IPS-11a (cell line): ENCODE measurements around the gene KRT25.

ENCODE experiments used
- H3K4me3 ChIP-seq: one replicate; pipeline ENCODE4 v1.5.1; 2013; ENCODE audit warnings: low read depth, low read length, control low read depth

KRT25 gene

GRCh38 chr17:40755231-40755630, at the start of gene KRT25:
TSS of gene KRT25 (minus strand) at chr17:40755331. CDS start at chr17:40755271, 60 bp downstream.
- no peak within 1 kb of the TSS for H3K4me3 ChIP-seq

- H3K4me3 ChIP-seq, result no peak overlapping the region
Measured at GRCh38 chr17:40803617-40804082, 48.5 kb upstream of the KRT25 start.

- no peak overlapping the region for H3K4me3 ChIP-seq
Measured at GRCh38 chr17:40801157-40801556, 46.0 kb upstream of the KRT25 start.

GRCh38 chr17:40800381-40800780, 45.2 kb upstream of the KRT25 start:
- no peak overlapping the region for H3K4me3 ChIP-seq

- no peak within 1 kb of the TSS for H3K4me3 ChIP-seq
Measured at GRCh38 chr17:40799859-40800258, 44.7 kb upstream of the KRT25 start, which contains the start of gene KRT28. TSS of gene KRT28 (minus strand) at chr17:40799959. CDS start at chr17:40799893, 66 bp downstream.

GRCh38 chr17:40796846-40797245, 41.7 kb upstream of the KRT25 start:
- no peak overlapping the region for H3K4me3 ChIP-seq

GRCh38 chr17:40795019-40795667, 40.0 kb upstream of the KRT25 start:
- H3K4me3 ChIP-seq, result no peak overlapping the region

- H3K4me3 ChIP-seq, result no peak overlapping the region
Measured at GRCh38 chr17:40794466-40794865, 39.3 kb upstream of the KRT25 start.

- no peak overlapping the region for H3K4me3 ChIP-seq
Measured at GRCh38 chr17:40793832-40794231, 38.7 kb upstream of the KRT25 start.

GRCh38 chr17:40791787-40792436, 36.8 kb upstream of the KRT25 start:
- H3K4me3 ChIP-seq, result no peak overlapping the region

- no peak overlapping the region for H3K4me3 ChIP-seq
Measured at GRCh38 chr17:40791111-40791510, 36.0 kb upstream of the KRT25 start.

- no peak within 1 kb of the TSS for H3K4me3 ChIP-seq
Measured at GRCh38 chr17:40782450-40782849, 27.3 kb upstream of the KRT25 start, which contains the start of gene KRT27. TSS of gene KRT27 (minus strand) at chr17:40782550. CDS start at chr17:40782493, 57 bp downstream.

GRCh38 chr17:40779181-40779909, 24.2 kb upstream of the KRT25 start:
- no peak overlapping the region for H3K4me3 ChIP-seq

- no peak overlapping the region for H3K4me3 ChIP-seq
Measured at GRCh38 chr17:40778461-40778860, 23.3 kb upstream of the KRT25 start.

- no peak overlapping the region for H3K4me3 ChIP-seq
Measured at GRCh38 chr17:40777971-40778370, 22.8 kb upstream of the KRT25 start.

- H3K4me3 ChIP-seq, result no peak overlapping the region
Measured at GRCh38 chr17:40777459-40777858, 22.3 kb upstream of the KRT25 start.

- no peak overlapping the region for H3K4me3 ChIP-seq
Measured at GRCh38 chr17:40775945-40776344, 20.8 kb upstream of the KRT25 start.

GRCh38 chr17:40772101-40772500, 17.0 kb upstream of the KRT25 start, which contains the start of gene KRT26:
TSS of gene KRT26 (minus strand) at chr17:40772201. CDS start at chr17:40772113, 88 bp downstream.
- no peak within 1 kb of the TSS for H3K4me3 ChIP-seq

GRCh38 chr17:40765657-40766056, 10.5 kb upstream of the KRT25 start:
- H3K4me3 ChIP-seq, result no peak overlapping the region

- no peak overlapping the region for H3K4me3 ChIP-seq
Measured at GRCh38 chr17:40763752-40764151, 8.6 kb upstream of the KRT25 start.
